Stimulated activated memory B cell treated with anti-CD40 and anti-IgM and Interleukin-4, amounts not matched to agents 10 μg/mL and 1 μg/mL and 100 μg/mL, for 72 hours (primary cell): Measurements from ENCODE around the gene NES.

Experiments used
- ATAC-seq: fragments of 150-1000 bp; cut with Tn5 transposase; 2 replicates; pipeline ENCODE4 v1.10.0; 2021
- H3K27ac Mint-ChIP-seq: one replicate; pipeline ENCODE4 v1.8.0; 2022; ENCODE audit warnings: mild to moderate bottlenecking, mixed read lengths
- H3K27me3 Mint-ChIP-seq: one replicate; pipeline ENCODE4 v1.8.0; 2022; ENCODE audit warnings: mixed read lengths
- H3K36me3 Mint-ChIP-seq: one replicate; pipeline ENCODE4 v1.8.0; 2022; ENCODE audit warnings: mixed read lengths
- H3K4me1 Mint-ChIP-seq: one replicate; pipeline ENCODE4 v1.8.0; 2022; ENCODE audit warnings: mixed read lengths
- H3K4me3 Mint-ChIP-seq: one replicate; pipeline ENCODE4 v1.8.0; 2022; ENCODE audit warnings: mild to moderate bottlenecking, moderate library complexity, mixed read lengths
- H3K9me3 Mint-ChIP-seq: one replicate; pipeline ENCODE4 v1.8.0; 2022; ENCODE audit warnings: mixed read lengths

NES gene

DNA sequence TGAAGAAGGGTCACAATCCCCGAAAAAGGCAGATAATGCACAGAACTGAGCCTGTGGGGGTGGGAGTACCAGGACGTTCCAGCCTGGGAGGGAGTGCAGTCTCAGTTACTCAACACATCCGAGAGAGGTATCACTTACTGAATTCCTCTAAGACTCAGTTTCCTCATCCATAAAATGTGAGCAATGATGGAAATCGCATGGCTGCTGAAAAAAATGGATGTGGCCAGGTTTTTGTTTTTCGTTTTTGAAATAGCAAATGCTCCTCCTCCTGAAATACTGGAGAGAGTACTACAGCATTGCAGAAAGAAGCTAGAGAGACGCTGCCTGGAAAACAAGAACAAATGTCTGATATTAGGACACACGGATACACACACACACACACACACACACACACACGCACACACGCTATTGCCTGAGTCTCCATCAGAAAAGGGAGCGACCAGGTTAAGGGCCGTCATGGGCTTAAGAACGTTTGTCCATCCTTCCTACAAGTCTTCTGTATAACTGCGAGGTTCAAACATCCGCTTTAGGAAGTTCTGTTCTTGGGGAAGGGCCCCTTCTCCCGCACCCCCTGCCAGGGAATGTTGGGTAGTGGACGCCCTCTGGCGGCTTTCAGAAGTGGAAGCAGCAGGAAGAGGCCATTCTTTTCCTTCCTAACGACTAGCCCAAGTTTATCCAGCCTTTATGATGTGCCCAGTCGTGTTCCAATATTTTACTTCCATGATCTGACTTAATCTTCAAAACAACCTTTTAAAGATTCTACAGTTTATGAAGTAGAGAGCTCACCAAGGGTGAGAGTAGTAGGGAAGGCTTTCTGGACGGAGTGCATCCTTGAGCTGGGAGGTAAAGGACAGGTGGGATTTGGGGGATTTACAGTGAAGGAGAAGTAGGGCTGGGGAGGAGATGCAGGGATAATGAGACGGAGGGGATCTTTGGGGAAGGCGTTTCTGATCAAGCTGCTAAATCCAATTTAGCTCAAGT is 699 bp upstream of the NES start:
- H3K27ac Mint-ChIP-seq = no peak overlapping the region
- H3K9me3 Mint-ChIP-seq = no peaks in the 10 kb centered on the region
- no peak overlapping the region for H3K4me3 Mint-ChIP-seq
- peaks cover 89% of the 10 kb centered on the region for H3K27me3 Mint-ChIP-seq
- H3K4me1 Mint-ChIP-seq = peaks cover 25% of the 10 kb centered on the region
- no peaks in the 10 kb centered on the region for H3K36me3 Mint-ChIP-seq
- no peak for ATAC-seq

DNA sequence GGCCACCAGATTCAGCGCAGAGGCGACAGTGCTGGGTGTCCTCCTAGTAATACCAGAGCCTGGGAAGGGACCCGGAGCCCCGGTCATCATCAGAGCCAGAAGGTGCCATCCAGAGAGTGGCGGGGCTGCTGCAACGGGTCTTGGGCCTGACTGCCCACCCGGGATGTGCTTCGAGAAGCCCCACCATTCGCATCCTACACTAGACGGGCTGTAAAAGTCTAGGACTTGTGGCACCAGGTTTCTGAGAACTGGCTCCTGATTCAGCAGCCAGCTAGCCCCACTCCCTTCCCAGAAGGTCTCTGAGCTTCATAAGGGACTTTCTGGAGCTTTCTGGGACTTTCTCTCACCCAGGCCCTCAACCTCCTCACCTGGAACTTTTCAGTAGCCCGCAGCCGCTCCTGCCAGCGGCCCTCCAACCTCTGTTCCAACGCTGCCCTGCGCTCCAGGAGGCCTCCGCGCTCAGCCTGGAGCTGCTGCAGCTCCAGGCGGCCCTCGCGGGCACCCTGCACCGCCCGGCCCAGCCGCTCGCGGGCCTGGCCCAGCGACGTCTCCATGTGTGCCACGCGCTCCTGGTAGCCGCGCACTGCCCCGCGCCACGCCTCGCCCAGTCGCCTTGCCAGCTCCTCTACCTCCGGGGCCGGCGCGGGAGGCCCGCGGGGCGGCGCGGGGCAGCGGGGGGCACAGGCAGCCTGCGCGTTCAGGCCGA is 940 bp downstream of the NES start:
- Mint-ChIP-seq H3K9me3 (no peaks in the 10 kb centered on the region), H3K4me3 (no peak overlapping the region), H3K4me1 (peaks cover 21% of the 10 kb centered on the region), H3K36me3 (no peaks in the 10 kb centered on the region), H3K27ac (no peak overlapping the region), H3K27me3 (peaks cover 79% of the 10 kb centered on the region)
- no peak for ATAC-seq

DNA sequence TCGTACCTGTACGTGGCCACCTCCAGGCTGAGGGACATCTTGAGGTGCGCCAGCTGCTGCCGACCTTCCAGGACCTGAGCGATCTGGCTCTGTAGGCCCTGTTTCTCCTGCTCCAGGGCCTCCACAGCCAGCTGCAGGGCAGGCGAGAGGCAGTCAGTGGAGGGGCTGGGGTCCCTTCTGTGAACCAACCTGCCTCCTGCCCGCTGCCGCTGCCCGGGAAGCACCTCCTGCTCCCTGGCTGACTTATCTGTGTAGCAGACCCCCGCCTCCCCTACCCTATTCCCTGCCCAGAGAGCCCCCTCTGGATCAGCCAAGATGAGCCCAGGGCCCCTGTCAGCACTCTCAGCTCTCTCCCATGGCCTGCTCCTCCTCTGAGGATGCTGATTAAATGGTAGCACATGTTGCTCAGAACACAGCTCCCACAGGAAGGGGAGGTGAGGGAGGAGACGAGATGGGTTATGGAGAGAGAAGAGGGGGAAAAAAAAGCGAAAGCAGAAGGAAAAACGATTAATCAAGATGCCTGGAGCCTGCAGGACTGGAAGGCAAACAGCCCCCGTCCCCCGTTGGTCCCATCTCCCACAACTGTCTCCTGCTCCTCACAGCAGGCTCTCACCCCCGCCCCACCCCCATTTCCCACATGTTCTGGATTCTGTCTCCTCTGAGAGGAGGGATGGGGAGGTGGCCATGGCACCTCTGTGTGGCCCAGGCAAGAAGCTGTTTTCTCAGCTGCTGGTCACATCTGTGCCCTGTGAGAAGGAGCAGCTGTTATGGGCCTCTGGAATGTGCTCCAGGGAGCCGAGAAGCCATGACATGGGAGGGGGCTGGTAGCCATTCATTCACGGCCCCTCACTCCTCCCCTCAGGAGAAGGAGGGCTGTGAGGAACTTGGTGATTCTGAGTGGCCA is 1.7 kb downstream of the NES start:
- Mint-ChIP-seq H3K4me1 (peaks cover 25% of the 10 kb centered on the region), H3K9me3 (no peaks in the 10 kb centered on the region), H3K27me3 (peaks cover 79% of the 10 kb centered on the region), H3K36me3 (no peaks in the 10 kb centered on the region), H3K4me3 (no peak overlapping the region), H3K27ac (no peak overlapping the region)
- no peak for ATAC-seq

DNA sequence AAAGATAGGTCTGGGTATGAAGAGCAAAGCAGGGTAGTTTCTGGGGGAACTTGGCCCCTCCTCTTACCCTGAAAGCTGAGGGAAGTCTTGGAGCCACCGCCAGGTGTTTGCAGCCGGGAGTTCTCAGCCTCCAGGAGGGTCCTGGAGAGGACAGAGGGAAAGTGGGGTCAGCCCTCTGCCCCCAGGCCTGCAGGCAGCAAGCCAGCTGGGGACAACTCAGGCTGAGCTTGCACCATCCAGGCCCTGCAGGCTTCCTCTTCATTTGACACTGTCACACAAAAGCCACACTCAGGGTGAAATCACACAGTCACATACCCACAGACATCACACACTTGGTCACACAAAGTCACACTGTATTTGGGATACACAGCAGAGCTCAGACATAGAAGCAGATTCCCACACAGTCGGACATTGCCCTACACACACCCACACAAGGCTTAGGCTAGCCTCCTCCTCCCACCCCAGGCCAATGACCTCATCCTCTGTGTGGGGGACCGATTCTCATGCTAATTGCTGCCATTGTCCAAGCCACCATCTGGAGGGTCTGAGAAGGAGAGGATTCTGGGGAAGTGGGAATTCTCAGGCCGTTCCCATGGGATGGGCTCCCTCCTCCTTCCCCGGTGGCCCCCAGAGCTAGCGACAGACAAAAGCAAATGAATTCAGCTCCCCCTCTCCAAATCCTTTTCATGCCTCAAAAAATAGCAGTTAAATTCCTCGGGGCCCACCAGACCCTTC is 3.7 kb downstream of the NES start:
- peaks cover 66% of the 10 kb centered on the region for H3K27me3 Mint-ChIP-seq

DNA sequence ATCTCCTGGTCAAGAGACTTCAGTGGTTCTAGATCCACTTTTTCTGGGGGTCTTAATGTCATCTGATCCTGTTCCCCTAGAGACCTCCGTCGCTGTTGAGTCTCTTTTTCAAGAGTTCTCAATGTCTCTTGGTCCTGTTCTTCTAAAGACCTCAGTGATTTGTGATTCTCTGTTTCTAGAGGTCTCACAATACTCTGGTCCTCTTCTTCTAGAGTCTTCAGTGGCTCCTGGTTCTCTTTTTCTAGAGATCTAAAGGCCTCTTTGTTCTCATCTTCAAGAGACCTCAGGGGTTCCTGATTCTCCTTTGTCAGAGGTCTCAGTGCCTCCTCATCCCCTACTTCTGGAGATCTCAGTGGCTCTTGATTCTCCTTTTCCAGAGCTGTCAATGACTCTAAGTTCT is 5.4 kb downstream of the NES start:
- H3K4me1 Mint-ChIP-seq = peaks cover 16% of the 10 kb centered on the region
- ATAC-seq = no peak
- H3K27me3 Mint-ChIP-seq = peaks cover 48% of the 10 kb centered on the region
- peak overlapping the region; percentile 38 for H3K27ac Mint-ChIP-seq
- no peak overlapping the region for H3K4me3 Mint-ChIP-seq
- H3K9me3 Mint-ChIP-seq = no peaks in the 10 kb centered on the region
- H3K36me3 Mint-ChIP-seq = no peaks in the 10 kb centered on the region

More for the DNA sequence above, 3.7 kb downstream of the NES start:
- peaks cover 33% of the 10 kb centered on the region for H3K4me1 Mint-ChIP-seq
- H3K9me3 Mint-ChIP-seq = no peaks in the 10 kb centered on the region
- no peak overlapping the region for H3K4me3 Mint-ChIP-seq
- ATAC-seq = no peak
- no peak overlapping the region for H3K27ac Mint-ChIP-seq
- H3K36me3 Mint-ChIP-seq = no peaks in the 10 kb centered on the region

DNA sequence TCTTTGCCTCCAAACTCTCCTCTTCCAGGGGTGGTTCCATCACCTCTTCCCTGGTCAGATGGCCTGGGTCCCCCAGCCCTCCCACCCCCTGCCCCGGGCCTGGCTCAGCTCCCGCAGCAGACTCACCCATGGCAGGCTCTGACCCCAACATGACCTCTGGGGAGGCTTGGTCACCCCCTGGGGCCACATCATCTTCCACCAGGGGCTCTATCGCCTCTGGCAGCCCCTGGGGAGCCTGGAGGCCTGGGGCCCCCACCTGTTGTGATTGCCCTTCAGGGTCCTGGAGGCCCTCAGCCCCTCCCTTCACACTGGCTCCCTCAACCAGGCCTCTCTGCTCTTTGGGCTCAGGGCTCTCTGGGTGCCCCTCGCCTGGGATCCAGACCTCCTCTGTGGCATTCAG is 6.4 kb downstream of the NES start:
- Mint-ChIP-seq H3K27me3 (peaks cover 44% of the 10 kb centered on the region), H3K9me3 (no peaks in the 10 kb centered on the region), H3K36me3 (no peaks in the 10 kb centered on the region), H3K4me3 (no peak overlapping the region), H3K4me1 (peaks cover 17% of the 10 kb centered on the region), H3K27ac (peak overlapping the region; percentile 38)
- no peak for ATAC-seq

DNA sequence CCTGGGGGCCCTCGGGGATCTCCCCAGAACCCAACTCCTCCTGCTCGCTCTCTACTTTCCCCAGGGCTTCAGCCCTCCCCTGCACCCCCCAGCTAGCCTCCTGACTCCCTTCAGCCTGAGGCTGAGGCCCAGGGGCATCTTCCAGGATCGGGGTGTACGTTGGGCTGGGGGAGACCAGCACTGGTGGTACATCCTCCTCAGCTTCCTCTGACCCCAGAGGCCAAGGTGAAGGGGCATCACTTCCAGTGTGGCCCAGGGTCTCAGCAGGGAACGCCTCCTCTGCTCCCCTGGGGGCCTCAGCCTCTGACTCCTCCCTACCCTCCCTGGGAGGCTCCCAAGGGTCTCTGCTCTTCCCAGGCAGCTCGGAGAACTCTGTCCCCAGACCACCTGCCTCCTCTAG is 6.8 kb downstream of the NES start:
- Mint-ChIP-seq H3K4me1 (peaks cover 21% of the 10 kb centered on the region), H3K27ac (peak overlapping the region; percentile 20), H3K36me3 (no peaks in the 10 kb centered on the region), H3K27me3 (peaks cover 39% of the 10 kb centered on the region), H3K4me3 (no peak overlapping the region), H3K9me3 (no peaks in the 10 kb centered on the region)
- no peak for ATAC-seq

DNA sequence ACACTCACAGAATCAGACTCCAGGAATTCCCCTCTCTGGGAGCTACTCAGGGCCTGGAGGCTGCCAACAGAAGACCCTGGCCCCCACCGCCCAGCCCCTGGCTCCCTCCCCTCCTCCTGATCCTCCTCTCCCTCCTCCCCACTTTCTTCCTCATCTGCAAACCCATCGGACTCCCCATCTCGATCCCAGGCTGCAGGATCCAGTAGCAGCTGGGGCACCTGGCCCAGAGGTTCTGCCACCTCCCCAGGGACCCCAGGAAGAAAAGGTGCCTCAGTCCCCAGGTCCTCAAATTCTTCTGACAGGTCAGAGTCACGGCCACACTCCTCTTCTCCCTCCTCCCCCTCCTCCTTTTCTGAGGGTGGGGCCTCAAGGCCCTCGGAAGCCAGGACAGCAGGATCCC is 7.4 kb downstream of the NES start:
- Mint-ChIP-seq H3K4me1 (peaks cover 27% of the 10 kb centered on the region), H3K9me3 (no peaks in the 10 kb centered on the region), H3K27me3 (peaks cover 35% of the 10 kb centered on the region), H3K27ac (no peak overlapping the region), H3K36me3 (no peaks in the 10 kb centered on the region), H3K4me3 (no peak overlapping the region)
- no peak for ATAC-seq

DNA sequence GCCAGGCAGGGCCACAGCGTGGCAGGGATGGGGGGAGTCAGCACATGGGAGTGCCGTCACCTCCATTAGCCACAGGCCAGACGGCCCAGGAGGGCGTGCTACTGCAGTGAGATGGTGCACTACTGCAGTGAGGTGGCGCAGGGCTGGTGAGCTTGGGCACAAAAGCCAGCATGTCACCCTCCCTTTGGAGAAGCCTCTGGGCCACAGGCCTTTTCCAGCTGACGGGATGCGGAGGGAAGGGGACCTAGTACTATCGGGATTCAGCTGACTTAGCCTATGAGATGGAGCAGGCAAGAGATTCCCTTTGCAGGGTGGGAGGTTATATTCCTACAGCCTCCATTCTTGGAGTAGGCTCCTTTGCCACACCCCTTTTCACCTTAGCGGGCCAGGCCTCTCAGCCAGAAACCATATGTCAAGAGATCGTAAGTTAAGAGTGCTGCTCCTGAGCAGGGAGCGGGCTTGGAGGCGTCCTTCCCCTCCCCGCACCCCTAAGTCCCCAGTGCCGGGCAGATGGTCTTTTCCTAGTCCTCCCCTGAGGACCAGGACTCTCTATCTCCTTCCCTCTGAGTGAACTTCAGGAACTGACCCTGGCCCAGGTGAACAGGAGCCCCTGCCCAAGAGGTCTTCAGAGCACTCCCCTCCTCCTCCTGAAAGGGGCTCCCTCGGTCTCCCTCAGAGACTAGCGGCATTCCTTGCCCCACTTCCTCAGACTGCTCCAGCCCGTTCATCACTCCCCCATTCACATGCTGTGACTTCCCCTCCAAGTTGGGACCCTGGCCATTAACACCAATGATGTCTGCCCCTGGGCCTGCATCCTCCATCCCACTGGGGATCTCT is 8.2 kb downstream of the NES start:
- Mint-ChIP-seq H3K27ac (no peak overlapping the region), H3K4me3 (no peak overlapping the region), H3K27me3 (peaks cover 28% of the 10 kb centered on the region), H3K36me3 (no peaks in the 10 kb centered on the region), H3K4me1 (peaks cover 35% of the 10 kb centered on the region), H3K9me3 (no peaks in the 10 kb centered on the region)
- ATAC-seq = no peak

DNA sequence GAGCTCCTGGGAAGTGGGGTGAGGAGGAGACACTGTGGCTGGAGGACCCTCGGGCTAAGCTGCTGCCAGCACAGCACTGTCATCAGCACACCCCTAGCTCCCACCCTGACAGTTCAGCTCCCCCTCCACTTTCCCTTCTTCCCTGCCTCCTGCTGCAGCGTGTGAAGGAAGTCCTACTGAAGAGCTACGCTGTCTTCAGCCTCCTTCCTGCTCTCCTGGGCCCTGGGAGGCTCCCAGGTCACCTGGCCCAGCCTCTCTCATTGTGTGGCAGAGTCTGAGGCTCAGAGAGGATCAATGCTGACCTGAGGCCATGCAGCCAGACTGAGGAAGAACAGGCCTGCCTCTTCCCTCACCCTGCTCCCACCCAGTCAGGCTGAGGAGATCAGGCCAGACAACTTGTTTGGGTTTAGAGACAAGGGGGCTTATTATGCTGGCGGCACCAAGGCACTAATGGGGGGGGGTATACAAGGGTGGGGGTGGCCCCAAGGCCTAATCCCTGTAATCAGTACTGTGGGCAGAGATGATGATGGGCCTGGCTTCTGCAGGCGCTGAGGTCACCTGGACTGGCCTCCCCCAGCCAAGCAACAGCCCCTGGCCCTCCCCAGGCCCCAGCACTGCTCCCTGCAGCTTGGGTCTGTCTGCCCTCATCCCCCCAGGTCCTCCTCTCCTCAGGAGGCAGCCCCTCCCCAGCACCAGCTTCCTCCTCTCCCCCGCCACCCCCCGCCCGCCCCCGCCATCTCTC is 9.1 kb downstream of the NES start:
- Mint-ChIP-seq H3K9me3 (no peaks in the 10 kb centered on the region), H3K4me1 (peaks cover 44% of the 10 kb centered on the region), H3K27me3 (peaks cover 21% of the 10 kb centered on the region), H3K36me3 (no peaks in the 10 kb centered on the region), H3K27ac (peak overlapping the region; percentile 13), H3K4me3 (no peak overlapping the region)
- ATAC-seq = no peak

DNA sequence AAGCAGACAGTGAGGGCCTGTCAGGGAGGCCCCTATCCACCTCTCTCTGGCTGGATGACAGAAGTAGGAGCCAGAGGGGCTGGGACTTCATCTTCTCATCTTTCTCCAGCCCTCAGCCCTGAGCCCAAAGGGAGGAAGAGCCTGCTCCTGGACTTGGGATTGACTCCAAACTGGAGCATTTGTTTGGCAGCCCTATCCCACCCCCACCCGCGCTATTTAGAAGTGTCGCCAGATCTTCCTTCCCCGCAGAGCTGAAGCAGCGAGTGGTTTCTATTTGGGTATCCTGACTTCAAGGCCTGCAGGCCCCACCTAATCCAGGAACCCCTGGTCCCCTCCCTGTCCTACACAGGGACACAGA is 9.6 kb downstream of the NES start:
- no peak for ATAC-seq
- no peak overlapping the region for H3K4me3 Mint-ChIP-seq
- no peaks in the 10 kb centered on the region for H3K9me3 Mint-ChIP-seq
- peaks cover 49% of the 10 kb centered on the region for H3K4me1 Mint-ChIP-seq
- peaks cover 21% of the 10 kb centered on the region for H3K27me3 Mint-ChIP-seq
- no peaks in the 10 kb centered on the region for H3K36me3 Mint-ChIP-seq
- peak overlapping the region; percentile 13 for H3K27ac Mint-ChIP-seq

DNA sequence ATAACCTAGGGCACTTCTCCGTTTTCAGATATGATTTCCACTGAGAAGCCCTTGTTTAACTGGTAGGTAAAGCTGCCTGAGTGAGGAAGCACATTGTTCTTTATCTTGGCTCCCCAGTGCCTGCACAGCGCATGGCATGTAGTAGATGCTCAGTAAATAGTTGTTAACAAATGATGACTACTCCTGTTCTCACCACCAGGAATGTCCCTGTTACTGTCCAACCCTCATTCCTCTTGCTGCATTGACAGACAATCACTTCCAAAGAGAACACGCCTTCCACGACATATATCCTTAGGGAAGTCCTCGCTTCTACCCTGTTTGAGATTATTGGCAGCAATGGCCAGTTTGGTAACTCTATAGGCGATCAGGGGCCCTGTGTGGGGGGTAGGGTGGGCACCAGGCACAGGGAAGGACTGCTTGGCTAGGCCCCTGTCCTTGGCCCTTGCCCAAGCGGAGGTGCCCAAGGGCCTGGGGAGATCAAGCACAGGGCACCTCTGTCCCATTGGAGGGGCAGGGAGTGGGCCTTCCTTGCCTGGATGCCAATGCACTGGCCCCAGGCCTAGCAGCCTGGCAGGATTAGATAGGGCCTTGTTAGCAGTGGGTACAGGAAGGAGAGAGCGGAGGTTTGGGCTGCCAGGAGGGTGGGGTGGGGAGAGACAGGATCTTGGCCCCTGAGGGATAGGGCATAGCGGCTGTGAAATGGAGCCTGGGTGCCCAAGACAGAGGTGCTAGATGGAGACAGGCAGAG is 10.2 kb downstream of the NES start:
- H3K27me3 Mint-ChIP-seq = peaks cover 21% of the 10 kb centered on the region
- peaks cover 54% of the 10 kb centered on the region for H3K4me1 Mint-ChIP-seq
- H3K4me3 Mint-ChIP-seq = no peak overlapping the region
- no peaks in the 10 kb centered on the region for H3K9me3 Mint-ChIP-seq
- peak overlapping the region; percentile 13 for H3K27ac Mint-ChIP-seq
- H3K36me3 Mint-ChIP-seq = no peaks in the 10 kb centered on the region
- ATAC-seq = no peak

DNA sequence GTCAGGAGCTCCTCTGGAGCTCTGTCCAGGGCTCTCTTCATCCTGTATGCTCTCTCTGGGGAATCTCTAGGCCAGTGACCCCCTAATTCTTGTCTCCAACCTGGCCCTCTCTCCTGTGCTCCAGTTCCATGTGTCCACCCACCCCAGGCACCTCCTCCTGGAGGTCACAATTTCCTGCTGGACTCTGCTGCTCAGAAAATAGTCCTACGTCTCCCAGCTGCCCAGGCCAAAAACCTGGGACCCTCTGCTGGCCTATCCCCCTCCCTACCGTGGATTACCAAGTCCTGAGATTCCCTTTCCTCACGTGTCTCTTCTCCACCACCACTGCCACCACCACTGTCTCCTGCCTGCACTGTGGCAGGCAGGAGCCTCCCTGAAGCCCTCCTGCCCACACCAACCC is 11.7 kb downstream of the NES start:
- Mint-ChIP-seq H3K27ac (peak overlapping the region; percentile 75), H3K27me3 (peaks cover 7% of the 10 kb centered on the region), H3K9me3 (no peaks in the 10 kb centered on the region), H3K36me3 (no peaks in the 10 kb centered on the region), H3K4me3 (no peak overlapping the region), H3K4me1 (peaks cover 63% of the 10 kb centered on the region)
- no peak for ATAC-seq
